Measurements from ENCODE around the gene FOXP4. TPM values are rescaled to one million over a fixed set of nuclear protein-coding genes. Genes with fewer than 3 reads are reported as not detected.

The FOXP4 gene
- total RNA-seq, 6 experiments from 2014 or later: 17.9 to 24.4 (median 24.0) TPM

DNA sequence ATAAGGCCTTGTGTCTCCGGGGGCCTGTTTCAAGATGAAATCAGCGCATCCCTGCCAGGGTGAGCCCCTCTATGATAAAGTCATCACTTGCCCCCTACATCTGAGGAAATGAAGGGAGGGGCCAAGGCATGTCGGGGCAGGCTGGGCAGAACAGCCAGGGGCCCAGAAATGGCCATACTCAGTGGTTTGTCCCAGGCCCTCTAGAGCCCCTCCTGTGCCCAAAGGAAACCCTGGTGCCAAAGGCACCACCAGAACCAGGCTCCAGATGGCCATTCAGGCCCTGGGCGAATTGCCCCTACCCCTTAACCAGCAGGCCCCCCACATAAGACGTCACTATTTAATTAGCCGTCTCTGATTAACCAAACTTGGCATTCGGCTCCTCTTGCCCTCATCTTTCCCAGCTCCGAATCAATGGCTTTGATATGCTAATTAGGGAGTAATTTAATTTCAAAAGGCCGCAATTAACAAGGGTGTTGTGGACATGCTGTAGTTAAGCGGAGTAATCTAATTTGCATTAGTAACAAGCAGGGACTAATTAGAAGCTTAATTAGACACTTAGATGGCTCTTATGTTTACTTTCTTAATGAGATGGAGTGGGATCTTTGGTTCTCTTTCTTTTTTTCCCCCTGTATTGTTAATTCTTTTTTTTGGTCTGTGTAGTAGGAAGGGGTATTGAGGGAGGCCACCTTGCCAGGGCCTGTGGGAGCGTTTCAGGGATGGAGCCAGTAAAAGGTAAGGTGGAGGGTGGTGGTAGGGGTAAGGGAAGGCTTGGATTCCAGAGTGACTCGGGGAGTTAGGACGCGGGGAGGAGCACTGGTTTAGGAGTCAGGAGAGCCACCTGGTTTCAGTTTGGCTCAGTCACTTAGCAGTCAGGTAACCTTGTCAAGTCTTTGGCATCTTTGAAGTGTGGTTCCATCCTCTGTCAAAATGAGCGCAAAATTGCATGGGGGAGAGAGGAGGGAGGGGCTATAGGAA is 9.4 kb downstream of the FOXP4 start:
- Mint-ChIP-seq H3K27me3 (ENCODE audit: insufficient read depth) (peaks cover 2% of the 10 kb centered on the region; the same call in 1 of the 2 replicates), H3K36me3 (ENCODE audit: low read depth) (0 out of 2 replicates have a peak, but pooled peaks cover 4% of the 10 kb centered on the region), H3K27ac (no peak overlapping the region), H3K4me1 (ENCODE audit: low read depth) (no peaks in the 10 kb centered on the region), H3K4me3 (no peak overlapping the region), H3K9me3 (no peaks in the 10 kb centered on the region)
- no peak for DNase-seq
- no peak for TF ChIP-seq CTCF (IDR thresholded peaks at IDR 0.05)

DNA sequence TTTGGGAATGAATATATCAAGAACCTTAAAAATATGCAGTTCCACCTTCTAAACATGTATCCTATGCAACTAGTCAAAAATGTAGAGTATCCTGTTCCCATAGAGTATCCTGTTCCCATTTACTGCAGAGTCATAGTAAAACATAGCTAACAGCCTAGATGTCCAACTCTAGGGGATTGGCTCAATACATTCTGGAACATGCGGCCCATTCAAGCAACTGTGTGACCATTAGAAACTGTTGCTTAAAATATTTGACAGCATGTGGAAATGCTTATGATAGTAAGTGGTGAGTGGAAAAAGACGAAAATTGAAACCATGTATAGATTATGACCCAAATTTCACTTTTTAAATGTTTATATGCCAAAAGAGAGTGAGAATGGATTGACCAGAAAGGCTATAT is 11.2 kb downstream of the FOXP4 start:
- H3K9me3 Mint-ChIP-seq: no peaks in the 10 kb centered on the region
- H3K4me1 Mint-ChIP-seq (ENCODE audit: low read depth): no peaks in the 10 kb centered on the region
- H3K27ac Mint-ChIP-seq: no peak overlapping the region
- TF ChIP-seq CTCF (IDR thresholded peaks at IDR 0.05): no peak
- no peak for DNase-seq
- no peaks in the 10 kb centered on the region for H3K27me3 Mint-ChIP-seq (ENCODE audit: insufficient read depth)
- H3K36me3 Mint-ChIP-seq (ENCODE audit: low read depth): no peaks in the 10 kb centered on the region
- no peak overlapping the region for H3K4me3 Mint-ChIP-seq

DNA sequence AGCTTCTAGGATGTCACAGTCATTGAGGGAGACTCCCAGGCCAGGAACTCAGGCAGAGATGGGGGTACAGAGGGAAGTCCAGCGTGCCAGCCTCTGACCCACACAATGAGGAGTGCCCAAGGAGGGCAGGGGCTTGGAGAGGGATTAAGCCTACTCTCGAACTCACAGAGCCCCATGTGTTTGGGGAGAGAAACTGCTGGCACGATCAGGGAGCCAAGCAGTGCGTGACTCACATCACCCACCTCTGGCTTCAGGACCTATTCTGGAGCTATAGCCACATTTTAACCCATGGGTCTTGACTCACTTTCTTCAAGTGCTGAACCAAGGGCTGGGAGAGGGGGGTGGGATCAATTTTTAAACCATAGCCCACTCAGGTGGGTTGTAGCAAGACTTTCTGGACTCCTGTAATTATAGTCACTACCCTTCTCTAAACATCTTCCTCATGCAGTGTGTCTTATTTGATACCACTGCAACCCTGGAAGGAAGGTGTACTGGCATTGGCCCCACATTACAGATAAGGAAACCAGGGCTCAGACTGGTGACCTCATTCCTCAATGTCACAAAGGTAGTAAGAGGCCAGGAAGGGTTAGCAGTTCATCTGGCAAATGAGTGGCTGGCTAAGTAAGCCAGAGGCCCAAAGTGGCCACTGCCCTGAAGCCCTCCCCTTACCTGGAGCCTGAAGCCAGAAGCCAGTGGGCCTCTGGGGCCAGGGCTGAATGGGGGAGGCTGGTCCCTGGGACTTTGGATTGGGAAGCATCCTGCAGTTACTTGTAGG is 12.0 kb downstream of the FOXP4 start:
- TF ChIP-seq CTCF (IDR thresholded peaks at IDR 0.05): no peak
- H3K4me1 Mint-ChIP-seq (ENCODE audit: low read depth): no peaks in the 10 kb centered on the region
- H3K27ac Mint-ChIP-seq: no peak overlapping the region
- no peak overlapping the region for H3K4me3 Mint-ChIP-seq
- no peaks in the 10 kb centered on the region for H3K27me3 Mint-ChIP-seq (ENCODE audit: insufficient read depth)
- no peaks in the 10 kb centered on the region for H3K9me3 Mint-ChIP-seq
- no peak for DNase-seq
- no peaks in the 10 kb centered on the region for H3K36me3 Mint-ChIP-seq (ENCODE audit: low read depth)

GRCh38 chr6:41559655-41560427 is 13.7 kb downstream of the FOXP4 start:
- Mint-ChIP-seq H3K27me3 (ENCODE audit: insufficient read depth) (no peaks in the 10 kb centered on the region), H3K27ac (no peak overlapping the region), H3K4me3 (peak overlapping the region; percentile 78; the same call in 1 of the 2 replicates), H3K36me3 (ENCODE audit: low read depth) (no peaks in the 10 kb centered on the region), H3K9me3 (no peaks in the 10 kb centered on the region), H3K4me1 (ENCODE audit: low read depth) (no peaks in the 10 kb centered on the region)
- no peak for DNase-seq
- TF ChIP-seq CTCF (IDR thresholded peaks at IDR 0.05): no peak
